Breast epithelium (tissue), 4 donors: Measurements from ENCODE around the gene LIPI. TPM values are rescaled to one million over a fixed set of nuclear protein-coding genes. Genes with fewer than 3 reads are reported as not detected.

Source experiments
- DNase-seq, 2 donors: peaks; one replicate each; pipeline ENCODE4 v3.0.0-alpha.2; 2019; ENCODE audit warnings: low spot score in 2 of 2
- H3K27ac ChIP-seq, 2 donors: fragments of 200-600 bp; sonication (generic) in 1 of 2; one replicate each; pipeline ENCODE4 v1.5.1; 2016 to 2019; ENCODE audit warnings: mild to moderate bottlenecking in 1 of 2
- H3K27me3 ChIP-seq, 2 donors: fragments of 200-600 bp; sonication (generic) in 1 of 2; one replicate each; pipeline versions ENCODE4 v1.5.1 to v1.6.0; 2017 to 2019; ENCODE audit warnings: control low read depth in 1 of 2, mild to moderate bottlenecking in 1 of 2
- H3K36me3 ChIP-seq: fragments of 200-600 bp; one replicate; pipeline ENCODE4 v1.5.1; 2019
- H3K4me1 ChIP-seq, 2 donors: fragments of 200-600 bp; sonication (generic); one replicate each; pipeline ENCODE4 v1.5.1; 2016 to 2019; ENCODE audit warnings: control low read depth in 1 of 2
- H3K4me3 ChIP-seq, 3 donors: fragments of 200-600 bp; sonication (generic); 1 replicate in 2 of 3; 2 replicates in 1 of 3; pipeline ENCODE4 v1.5.1; 2016 to 2019; ENCODE audit warnings: mild to moderate bottlenecking in 3 of 3, moderate library complexity in 2 of 3
- H3K9me3 ChIP-seq, 2 donors: fragments of 200-600 bp; sonication (generic) in 1 of 2; one replicate each; pipeline ENCODE4 v1.5.1; 2016 to 2019; ENCODE audit warnings: control low read depth in 1 of 2
- CTCF ChIP-seq, 3 donors: fragments of 450-650 bp; IDR thresholded peaks; one replicate each; pipeline ENCODE4 v1.5.1; 2016 to 2017; ENCODE audit warnings: antibody characterized with exemption in 3 of 3, mild to moderate bottlenecking in 3 of 3, moderate library complexity in 3 of 3
- POLR2A ChIP-seq: fragments of 450-650 bp; IDR thresholded peaks from one replicate; pipeline ENCODE4 v1.6.1; 2016; ENCODE audit warnings: antibody characterized with exemption, mild to moderate bottlenecking, moderate library complexity
- POLR2AphosphoS5 ChIP-seq, 3 donors: sonication (generic); formaldehyde crosslinking; IDR thresholded peaks; one replicate each; pipeline ENCODE4 v1.6.1; 2017; ENCODE audit warnings: antibody characterized with exemption in 3 of 3
- intact Hi-C: fragments of 100-400 bp; cut with DNase I; formaldehyde crosslinking; loops from one replicate; pipeline ENCODE4 v1.15.1; 2023; ENCODE audit warnings: low total_unique reads
- total RNA-seq, 3 donors: library from RNA; depleted of rRNA; stranded (reverse); fragments of >200 nt; gene quantifications; one replicate each; pipeline ENCODE4 v1.1.0, GENCODE V29; 2016

The LIPI gene
- not detected for total RNA-seq

- no peak for DNase-seq
- H3K4me3 ChIP-seq, result no peak within 1 kb of the TSS
- intact Hi-C loops, result no loop called here
- H3K27ac ChIP-seq, result no peak within 1 kb of the TSS
- no peaks in the 10 kb centered on the region for H3K9me3 ChIP-seq
- no peaks in the 10 kb centered on the region for H3K36me3 ChIP-seq
- no peaks in the 10 kb centered on the region for H3K27me3 ChIP-seq
- TF ChIP-seq POLR2A (no peak), CTCF (IDR thresholded peaks at IDR 0.05) (no peak), POLR2AphosphoS5 (IDR thresholded peaks at IDR 0.05) (no peak)
- H3K4me1 ChIP-seq, result no peaks in the 10 kb centered on the region
These were observed at the start of gene LIPI for GRCh38 chr21:14210738-14211137. Gene LIPI, minus strand, starts transcription at chr21:14210955. Its CDS starts 110 bp downstream, at chr21:14210845.

GRCh38 chr21:14260174-14260764, 49.5 kb upstream of the LIPI start:
- no peak for TF ChIP-seq CTCF (IDR thresholded peaks at IDR 0.05)
- no peak for TF ChIP-seq POLR2A
- TF ChIP-seq POLR2AphosphoS5 (IDR thresholded peaks at IDR 0.05), result no peak
- Histone ChIP-seq H3K9me3 (no peaks in the 10 kb centered on the region), H3K36me3 (no peaks in the 10 kb centered on the region), H3K27me3 (no peaks in the 10 kb centered on the region), H3K27ac (no peak overlapping the region), H3K4me3 (no peak overlapping the region), H3K4me1 (no peaks in the 10 kb centered on the region)
- no peak for DNase-seq
- intact Hi-C loops, result no loop called here

- no peaks in the 10 kb centered on the region for H3K9me3 ChIP-seq
- no peaks in the 10 kb centered on the region for H3K36me3 ChIP-seq
- no peak for DNase-seq
- intact Hi-C loops, result no loop called here
- no peaks in the 10 kb centered on the region for H3K4me1 ChIP-seq
- H3K27me3 ChIP-seq, result no peaks in the 10 kb centered on the region
- H3K27ac ChIP-seq, result no peak overlapping the region
- H3K4me3 ChIP-seq, result no peak overlapping the region
- TF ChIP-seq POLR2AphosphoS5 (IDR thresholded peaks at IDR 0.05) (no peak), CTCF (IDR thresholded peaks at IDR 0.05) (peak in 2 of 3 donors; percentile 48 to 70), POLR2A (no peak)
These were observed 49.0 kb upstream of the LIPI start for GRCh38 chr21:14259747-14260146.

- Histone ChIP-seq H3K4me1 (no peaks in the 10 kb centered on the region), H3K27me3 (no peaks in the 10 kb centered on the region), H3K27ac (no peak overlapping the region), H3K9me3 (no peaks in the 10 kb centered on the region), H3K36me3 (no peaks in the 10 kb centered on the region), H3K4me3 (no peak overlapping the region)
- intact Hi-C loops, result no loop called here
- TF ChIP-seq CTCF (IDR thresholded peaks at IDR 0.05) (no peak), POLR2AphosphoS5 (IDR thresholded peaks at IDR 0.05) (no peak), POLR2A (no peak)
- no peak for DNase-seq
These were observed 40.6 kb upstream of the LIPI start for GRCh38 chr21:14251336-14251735.

GRCh38 chr21:14245711-14246110, 35.0 kb upstream of the LIPI start:
- H3K4me1 ChIP-seq, result no peaks in the 10 kb centered on the region
- DNase-seq, result no peak
- H3K36me3 ChIP-seq, result no peaks in the 10 kb centered on the region
- H3K27ac ChIP-seq, result no peak overlapping the region
- intact Hi-C loops, result no loop called here
- H3K27me3 ChIP-seq, result no peaks in the 10 kb centered on the region
- no peak overlapping the region for H3K4me3 ChIP-seq
- TF ChIP-seq POLR2A (no peak), CTCF (IDR thresholded peaks at IDR 0.05) (no peak), POLR2AphosphoS5 (IDR thresholded peaks at IDR 0.05) (no peak)
- no peaks in the 10 kb centered on the region for H3K9me3 ChIP-seq
